ENCODE measurements around the gene ZFAND5. TPM values are rescaled to one million over a fixed set of nuclear protein-coding genes. Genes with fewer than 3 reads are reported as not detected.

The ZFAND5 gene
- total RNA-seq, 1 experiment from 2014 or later = 185 TPM

DNA sequence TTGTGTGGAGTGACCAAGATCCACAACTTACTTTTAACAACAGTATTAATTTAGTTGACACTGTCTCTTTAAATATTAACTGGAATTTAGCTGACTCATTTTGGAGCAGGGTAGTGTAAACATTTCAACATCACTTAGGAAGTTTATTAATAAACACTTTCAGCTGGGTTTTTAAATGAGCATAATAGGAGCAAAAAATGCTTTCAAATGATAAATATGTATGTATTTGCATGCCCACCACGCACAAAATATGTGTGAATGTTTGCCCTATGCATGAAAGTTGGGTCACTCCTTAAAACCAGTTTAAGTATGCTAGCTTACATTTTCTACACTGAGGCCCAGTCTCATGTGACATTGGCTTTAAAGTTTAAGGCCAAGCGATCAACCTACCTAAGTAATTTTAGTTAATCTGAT is 2.9 kb downstream of the ZFAND5 start:
- H3K9me3 ChIP-seq (ENCODE audit: control insufficient read depth, insufficient read depth, low read depth, low read length) = no peaks in the 10 kb centered on the region
- DNase-seq (ENCODE audit: low read depth, low spot score) (no peak), ATAC-seq (no peak)
- in situ Hi-C loops (cut with HindIII; ENCODE audit: low pct_unique_long_range_greater_than_20kb, low sequenced_read_pairs) (no loop called here), intact Hi-C loops (cut with micrococcal nuclease; ENCODE audit: unreplicated experiment) (loop anchor here (5.0 kb wide), 2 partner anchors 165 to 230 kb away; no protein-coding TSS in a partner anchor)
- no peaks in the 10 kb centered on the region for H3K27me3 ChIP-seq (ENCODE audit: control insufficient read depth, insufficient read depth, low read length)
- peak overlapping the region; percentile 85 to 88 for H3K4me3 ChIP-seq (ENCODE audit: low read depth in 2 of 2, low read length in 2 of 2)
- TF ChIP-seq CTCF (IDR thresholded peaks at IDR 0.05) = no peak
- no peak for TF ChIP-seq POLR2AphosphoS5 (IDR thresholded peaks at IDR 0.05; ENCODE audit: low read depth, low read length)
- no peak for TF ChIP-seq REST (IDR thresholded peaks at IDR 0.05; ENCODE audit: insufficient read depth in 1 of 2, low read depth in 2 of 2, low read length in 1 of 2)
- TF ChIP-seq SIN3A (IDR thresholded peaks at IDR 0.05; ENCODE audit: borderline replicate concordance, insufficient read depth, low read depth, low read length) = no peak
- no peak for TF ChIP-seq TCF7L2 (IDR thresholded peaks at IDR 0.05; ENCODE audit: low read depth, low read length)
- CTCF ChIA-PET = no interaction called here
- peaks cover 43% of the 10 kb centered on the region for H3K36me3 ChIP-seq (ENCODE audit: control insufficient read depth, insufficient read depth, low read length)
- no TSS peak for BruUV-seq (replicated peaks)
- POLR2A ChIA-PET = interaction anchor here (0.5 to 1.5 kb wide), 4 partner anchors 35 to 215 kb away, joined by 3 to 7 read pairs (median 5); no protein-coding TSS in a partner anchor
- peaks cover 28% of the 10 kb centered on the region for H3K4me1 ChIP-seq (ENCODE audit: control insufficient read depth, insufficient read depth, low read length)
- peak overlapping the region; percentile 93 for H3K27ac ChIP-seq (ENCODE audit: low read length)

GRCh38 chr9:72361217-72361616 is 3.8 kb downstream of the ZFAND5 start:
- H3K36me3 ChIP-seq (ENCODE audit: control insufficient read depth, insufficient read depth, low read length) = peaks cover 47% of the 10 kb centered on the region
- peak overlapping the region; percentile 93 for H3K27ac ChIP-seq (ENCODE audit: low read length)
- ChIA-PET POLR2A (no interaction called here), CTCF (no interaction called here)
- no peaks in the 10 kb centered on the region for H3K27me3 ChIP-seq (ENCODE audit: control insufficient read depth, insufficient read depth, low read length)
- intact Hi-C loops (cut with micrococcal nuclease; ENCODE audit: unreplicated experiment) (loop anchor here (5.0 kb wide), 2 partner anchors 166 to 231 kb away; no protein-coding TSS in a partner anchor), in situ Hi-C loops (cut with HindIII; ENCODE audit: low pct_unique_long_range_greater_than_20kb, low sequenced_read_pairs) (no loop called here)
- no peaks in the 10 kb centered on the region for H3K9me3 ChIP-seq (ENCODE audit: control insufficient read depth, insufficient read depth, low read depth, low read length)
- DNase-seq (ENCODE audit: low read depth, low spot score) = no peak
- ATAC-seq = no peak
- peak overlapping the region; percentile 85 to 88 for H3K4me3 ChIP-seq (ENCODE audit: low read depth in 2 of 2, low read length in 2 of 2)
- BruUV-seq (replicated peaks) = no TSS peak
- TF ChIP-seq REST (IDR thresholded peaks at IDR 0.05; ENCODE audit: insufficient read depth in 1 of 2, low read depth in 2 of 2, low read length in 1 of 2) (no peak), SIN3A (IDR thresholded peaks at IDR 0.05; ENCODE audit: borderline replicate concordance, insufficient read depth, low read depth, low read length) (no peak), CTCF (IDR thresholded peaks at IDR 0.05) (no peak), POLR2AphosphoS5 (IDR thresholded peaks at IDR 0.05; ENCODE audit: low read depth, low read length) (no peak), TCF7L2 (IDR thresholded peaks at IDR 0.05; ENCODE audit: low read depth, low read length) (no peak)
- peaks cover 38% of the 10 kb centered on the region for H3K4me1 ChIP-seq (ENCODE audit: control insufficient read depth, insufficient read depth, low read length)
